H1 (cell line): ENCODE results near the gene ARPC4. TPM values are rescaled to one million over a fixed set of nuclear protein-coding genes. Genes with fewer than 3 reads are reported as not detected.

ENCODE experiments used
- CTCF ChIA-PET: fragments of 300-600 bp; sonication (Branson Sonifier 250); formaldehyde crosslinking; loops from one replicate; lab custom pipeline; 2021; ENCODE audit not compliant: partially characterized antibody; lab: Charles Lee
- POLR2A ChIA-PET: fragments of 300-600 bp; sonication (Branson Sonifier 250); formaldehyde crosslinking; loops from one replicate; lab custom pipeline; 2021; ENCODE audit warnings: inconsistent platforms; ENCODE audit not compliant: partially characterized antibody; lab: Charles Lee
- DNase-seq, 2 experiments: peaks; one replicate each; pipeline versions ENCODE4 v3.0.0 to v3.0.0-alpha.2; 2010 to 2022; ENCODE audit warnings: low spot score in 2 of 2, low read depth in 1 of 2, mixed read lengths in 1 of 2
- FAIRE-seq: peaks from 2 replicates; lab custom pipeline; 2011; peaks lifted over from hg19 to GRCh38; lab: Jason Lieb, UNC
- H2AFZ ChIP-seq: 2 replicates; pipeline ENCODE4 v1.8.1; 2012; ENCODE audit warnings: low read length, inconsistent platforms
- H2AK5ac ChIP-seq: 2 replicates; pipeline ENCODE4 v1.6.1; 2013; ENCODE audit warnings: low read depth, low read length
- H2BK120ac ChIP-seq: replicated peaks from 2 replicates; pipeline ENCODE3; 2013; ENCODE audit warnings: low read depth, low read length, inconsistent platforms
- H2BK12ac ChIP-seq: 2 replicates; pipeline ENCODE4 v1.6.1; 2013; ENCODE audit warnings: low read depth, low read length
- H2BK15ac ChIP-seq: 2 replicates; pipeline ENCODE4 v1.6.1; 2013; ENCODE audit warnings: low read length
- H2BK20ac ChIP-seq: 2 replicates; pipeline ENCODE4 v1.6.1; 2013; ENCODE audit warnings: low read length
- H2BK5ac ChIP-seq: 2 replicates; pipeline ENCODE4 v1.6.1; 2013; ENCODE audit warnings: low read depth, low read length
- H3K14ac ChIP-seq: 2 replicates; pipeline ENCODE4 v1.6.1; 2013; ENCODE audit warnings: inconsistent platforms; ENCODE audit not compliant: insufficient read length
- H3K18ac ChIP-seq: 2 replicates; pipeline ENCODE4 v1.6.1; 2013; ENCODE audit warnings: low read length; ENCODE audit errors: extremely low read depth
- H3K23ac ChIP-seq: 2 replicates; pipeline ENCODE4 v1.6.1; 2013; ENCODE audit warnings: inconsistent platforms; ENCODE audit not compliant: insufficient read length
- H3K23me2 ChIP-seq: 2 replicates; pipeline ENCODE4 v1.6.1; 2013; ENCODE audit warnings: low read depth, low read length
- H3K27ac ChIP-seq: 2 replicates; pipeline ENCODE4 v1.6.1; 2011; ENCODE audit warnings: low read depth, low read length, inconsistent platforms
- H3K27me3 ChIP-seq, 4 experiments: replicated peaks in 1 of 4; 1 replicate in 1 of 4; 2 replicates in 3 of 4; pipeline versions ENCODE4 v1.6.1 to v1.8.1; 2011 to 2013; ENCODE audit warnings: low read length in 3 of 4, mild to moderate bottlenecking in 3 of 4, inconsistent platforms in 2 of 4, mixed read lengths in 2 of 4, moderate library complexity in 1 of 4; ENCODE audit not compliant: control insufficient read depth in 3 of 4, insufficient read depth in 3 of 4; ENCODE audit errors: extremely low read depth in 1 of 4
- H3K36me3 ChIP-seq, 4 experiments: 2 replicates each; pipeline versions ENCODE4 v1.6.1 to v1.8.1; 2011 to 2013; ENCODE audit warnings: mild to moderate bottlenecking in 4 of 4, low read length in 3 of 4, moderate library complexity in 2 of 4, control low read depth in 1 of 4, inconsistent platforms in 1 of 4; ENCODE audit not compliant: insufficient read depth in 4 of 4, control insufficient read depth in 2 of 4
- H3K4ac ChIP-seq: replicated peaks from 2 replicates; pipeline ENCODE3; 2013; ENCODE audit warnings: low read length, low read depth, mixed read lengths, inconsistent platforms; ENCODE audit not compliant: insufficient read length
- H3K4me1 ChIP-seq, 4 experiments: replicated peaks in 1 of 4; 1 replicate in 1 of 4; 2 replicates in 3 of 4; pipeline versions ENCODE4 v1.6.1 to v1.8.1; 2011 to 2013; ENCODE audit warnings: low read length in 3 of 4, inconsistent platforms in 2 of 4, mixed read lengths in 1 of 4; ENCODE audit not compliant: insufficient read depth in 4 of 4, control insufficient read depth in 3 of 4
- H3K4me2 ChIP-seq, 2 experiments: 2 replicates each; pipeline versions ENCODE4 v1.6.1 to v1.8.1; 2011 to 2013; ENCODE audit warnings: low read depth in 2 of 2, low read length in 2 of 2, control low read depth in 1 of 2, inconsistent platforms in 1 of 2, mild to moderate bottlenecking in 1 of 2; ENCODE audit not compliant: insufficient read depth in 1 of 2
- H3K4me3 ChIP-seq, 4 experiments: fragments of 200-600, 300-600 bp in 1 of 4; sonication (generic), shearing (Covaris generic), sonication (Bioruptor Twin) in 1 of 4; 2 replicates each; pipeline versions ENCODE4 v1.5.1 to v1.8.1; 2011 to 2016; ENCODE audit warnings: low read length in 4 of 4, low read depth in 3 of 4, control low read depth in 2 of 4, inconsistent platforms in 2 of 4, mild to moderate bottlenecking in 2 of 4, mixed read lengths in 1 of 4, moderate library complexity in 1 of 4; ENCODE audit not compliant: insufficient read depth in 2 of 4; ENCODE audit errors: extremely low read depth in 1 of 4
- H3K56ac ChIP-seq: replicated peaks from 2 replicates; pipeline ENCODE3; 2013; ENCODE audit warnings: low read depth, mild to moderate bottlenecking, mixed read lengths, low read length, inconsistent platforms; ENCODE audit not compliant: insufficient read length
- H3K79me1 ChIP-seq: 2 replicates; pipeline ENCODE4 v1.6.1; 2013; ENCODE audit warnings: low read depth, low read length, control low read depth
- H3K79me2 ChIP-seq, 2 experiments: 2 replicates each; pipeline versions ENCODE4 v1.6.1 to v1.8.1; 2012 to 2013; ENCODE audit warnings: low read length in 2 of 2, mild to moderate bottlenecking in 2 of 2, inconsistent platforms in 1 of 2; ENCODE audit not compliant: insufficient read depth in 2 of 2, control insufficient read depth in 1 of 2
- H3K9ac ChIP-seq, 4 experiments: replicated peaks in 1 of 4; 1 replicate in 1 of 4; 2 replicates in 3 of 4; pipeline versions ENCODE4 v1.6.1 to v1.8.1; 2011 to 2013; ENCODE audit warnings: low read depth in 3 of 4, low read length in 3 of 4, control low read depth in 2 of 4, mild to moderate bottlenecking in 2 of 4, moderate library complexity in 2 of 4, inconsistent platforms in 1 of 4; ENCODE audit errors: extremely low read depth in 1 of 4
- H3K9me3 ChIP-seq, 2 experiments: 2 replicates each; pipeline versions ENCODE4 v1.6.1 to v1.8.1; 2012 to 2013; ENCODE audit warnings: mild to moderate bottlenecking in 2 of 2, moderate library complexity in 2 of 2, control low read depth in 1 of 2, inconsistent platforms in 1 of 2, low read depth in 1 of 2, low read length in 1 of 2, mixed read lengths in 1 of 2; ENCODE audit not compliant: insufficient read depth in 2 of 2
- H4K20me1 ChIP-seq, 2 experiments: replicated peaks in 1 of 2; 2 replicates each; pipeline versions ENCODE3 to v1.8.1; 2011 to 2013; ENCODE audit warnings: inconsistent platforms in 2 of 2, low read length in 2 of 2, mild to moderate bottlenecking in 1 of 2; ENCODE audit not compliant: insufficient read depth in 2 of 2, control insufficient read depth in 1 of 2
- H4K5ac ChIP-seq: 2 replicates; pipeline ENCODE4 v1.6.1; 2013; ENCODE audit warnings: low read length, low read depth, mixed read lengths, inconsistent platforms; ENCODE audit not compliant: insufficient read length
- H4K8ac ChIP-seq: 2 replicates; pipeline ENCODE4 v1.8.0; 2013; ENCODE audit warnings: mild to moderate bottlenecking, moderate library complexity, low read length, inconsistent platforms; ENCODE audit not compliant: insufficient read depth; ENCODE audit errors: extremely low read depth
- H4K91ac ChIP-seq: replicated peaks from 2 replicates; pipeline ENCODE3; 2013; ENCODE audit warnings: low read length, mixed read lengths, inconsistent platforms; ENCODE audit not compliant: insufficient read length
- BACH1 ChIP-seq: IDR thresholded peaks from 2 replicates; pipeline ENCODE4 v1.6.1; 2012; ENCODE audit warnings: low read length, improper control_type of control experiment
- CBX5 ChIP-seq: fragments of 300-800, 300-1000 bp; sonication (generic); IDR thresholded peaks from 2 replicates; pipeline ENCODE4 v1.7.1; 2016; ENCODE audit warnings: antibody characterized with exemption, low read length, low read depth
- CEBPB ChIP-seq: IDR thresholded peaks from 2 replicates; pipeline ENCODE4 v1.6.1; 2012; ENCODE audit warnings: low read depth, low read length
- GABPA ChIP-seq: IDR thresholded peaks from 2 replicates; pipeline ENCODE4 v1.6.1; 2011; ENCODE audit warnings: mild to moderate bottlenecking, low read length, moderate library complexity, borderline replicate concordance; ENCODE audit not compliant: insufficient read depth
- HDAC2 ChIP-seq, 2 experiments: fragments of 300-600 bp in 1 of 2; sonication (generic) in 1 of 2; IDR thresholded peaks; 2 replicates each; pipeline ENCODE4 v1.6.1; 2011 to 2012; ENCODE audit warnings: low read depth in 2 of 2, low read length in 2 of 2, mild to moderate bottlenecking in 2 of 2, moderate library complexity in 2 of 2, borderline replicate concordance in 1 of 2, inconsistent platforms in 1 of 2
- JUN ChIP-seq: IDR thresholded peaks from 2 replicates; pipeline ENCODE4 v1.6.1; 2011; ENCODE audit warnings: low read depth, mild to moderate bottlenecking, improper control_type of control experiment, low read length
- SUZ12 ChIP-seq: fragments of 200-600 bp; sonication (generic); IDR thresholded peaks from 2 replicates; pipeline ENCODE4 v1.6.1; 2012; ENCODE audit warnings: mild to moderate bottlenecking, inconsistent platforms, low read length, moderate library complexity, mixed read lengths
- TAF1 ChIP-seq: IDR thresholded peaks from 2 replicates; pipeline ENCODE4 v1.6.1; 2011; ENCODE audit warnings: mild to moderate bottlenecking, low read depth, low read length
- TAF7 ChIP-seq: optimal IDR thresholded peaks from 2 replicates; pipeline ENCODE3; 2011; ENCODE audit warnings: low read depth, mild to moderate bottlenecking, inconsistent platforms, low read length, moderate library complexity, borderline replicate concordance
- WGBS, 2 experiments: shearing (Covaris generic) in 1 of 2; methylation state at CpG; one replicate each; pipeline versions ENCODE4 v1.1.6 to v1.1.7; 2013 to 2015; ENCODE audit warnings: low lambda C conversion rate in 2 of 2, mixed read lengths in 2 of 2, inconsistent platforms in 1 of 2, low coverage in 1 of 2, missing lambda C conversion rate in 1 of 2; ENCODE audit not compliant: insufficient replicate concordance in 2 of 2, insufficient coverage in 1 of 2, insufficient read length in 1 of 2; ENCODE audit errors: extremely low coverage in 1 of 2, missing lambda C conversion rate in 1 of 2; 5-methylcytosine and 5-hydroxymethylcytosine counted together
- polyA plus RNA-seq, 7 experiments: library from polyadenylated mRNA; depleted of rRNA in 3 of 7; stranded (reverse) in 5 of 7; unstranded in 2 of 7; fragments of >200 nt in 5 of 7; fragments of 200-250 nt in 2 of 7; gene quantifications; 1 replicate in 5 of 7; 2 replicates in 1 of 7; 4 replicates in 1 of 7; pipeline versions ENCODE4 v1.2.1 to v1.2.3, GENCODE V29; 2011 to 2013; ENCODE audit warnings: missing spikeins in 2 of 7, mixed read lengths in 2 of 7
- total RNA-seq: library from RNA; stranded (reverse); fragmentation: NEBNext Ultra II Directional; extraction: Animal tissue kit (Norgen Biotek cat#: 25700); gene quantifications from 2 replicates; pipeline ENCODE4 v1.2.1, GENCODE V29; 2021

Gene ARPC4
- total and polyA plus RNA-seq, 2 of the 8 experiments (the other 6 are each of a cell fraction or from before 2014, with no cell fraction given) = 138 to 154 TPM

GRCh38 chr3:9746330-9746729, 46.6 kb upstream of the ARPC4 start:
- no peak overlapping the region for H2BK5ac ChIP-seq
- H3K14ac ChIP-seq = no peak overlapping the region
- no peak overlapping the region for H3K4ac ChIP-seq
- H3K23ac ChIP-seq = no peak overlapping the region
- H2BK15ac ChIP-seq = no peak overlapping the region
- H3K79me2 ChIP-seq = peaks cover 0 to 8% of the 10 kb centered on the region in 2 experiments; a peak in 2 of 4 replicates
- no peak overlapping the region for H4K8ac ChIP-seq
- H2BK12ac ChIP-seq = no peak overlapping the region
- peaks cover 6% of the 10 kb centered on the region for H3K23me2 ChIP-seq
- CTCF ChIA-PET = interaction anchor here (1.2 to 1.5 kb wide), 2 partner anchors 14 to 19 kb away, joined by 3 to 7 read pairs; no protein-coding TSS in a partner anchor
- no peak overlapping the region for H3K4me3 ChIP-seq
- no peak overlapping the region for H2BK20ac ChIP-seq
- H3K36me3 ChIP-seq = peaks cover 47 to 73% (median 64%) of the 10 kb centered on the region in 4 experiments
- peaks cover 0 to 9% (median 6%) of the 10 kb centered on the region in 4 experiments; a peak in 4 of 7 replicates for H3K4me1 ChIP-seq
- H3K9me3 ChIP-seq = no peaks in the 10 kb centered on the region
- H2AFZ ChIP-seq = no peak overlapping the region
- no peak overlapping the region for H2AK5ac ChIP-seq
- no peak overlapping the region for H3K9ac ChIP-seq
- no peak overlapping the region for H3K27ac ChIP-seq
- H3K4me2 ChIP-seq = no peak overlapping the region
- no peak overlapping the region for H3K18ac ChIP-seq
- WGBS, 2 experiments = 83% methylated on average over 5 of the region's 5 CpGs; no CpG with 5 or more reads in 1 of the 2 experiments
- no peak overlapping the region for H4K91ac ChIP-seq
- no peak for DNase-seq
- TF ChIP-seq GABPA = no peak
- TF ChIP-seq TAF1 = no peak
- TF ChIP-seq JUN = no peak
- no peak for TF ChIP-seq HDAC2 (IDR thresholded peaks at IDR 0.05; ENCODE audit: borderline replicate concordance in 1 of 2, low read depth in 2 of 2, low read length in 2 of 2)
- TF ChIP-seq BACH1 = no peak
- TF ChIP-seq CEBPB = no peak
- TF ChIP-seq TAF7 = no peak
- no peak for TF ChIP-seq SUZ12
- no peak for TF ChIP-seq CBX5
- no peak overlapping the region for H4K5ac ChIP-seq
- POLR2A ChIA-PET = interaction anchor here (1.2 to 6.7 kb wide), 2 partner anchors 10 to 14 kb away, joined by 6 to 56 read pairs; partner anchors contain the start of gene BRPF1
- H3K27me3 ChIP-seq = no peaks in the 10 kb centered on the region
- peaks cover 0 to 4% of the 10 kb centered on the region in 2 experiments for H4K20me1 ChIP-seq
- H3K56ac ChIP-seq = no peak overlapping the region
- peaks cover 4% of the 10 kb centered on the region for H3K79me1 ChIP-seq
- H2BK120ac ChIP-seq = no peak overlapping the region
- FAIRE-seq = no peak
